Neural cell (in vitro differentiated cells): ENCODE results near the gene PREX1. TPM values are rescaled to one million over a fixed set of nuclear protein-coding genes. Genes with fewer than 3 reads are reported as not detected.

Source experiments
- H2AFZ ChIP-seq: fragments of 200-600, 300-800 bp; sonication (generic), shearing (Covaris generic); 2 replicates; pipeline ENCODE4 v1.6.0; 2014; ENCODE audit warnings: low read depth, mild to moderate bottlenecking, antibody characterized with exemption, low read length, moderate library complexity
- H3F3A ChIP-seq: fragments of 200-600 bp; shearing (Covaris generic); 2 replicates; pipeline ENCODE4 v1.6.1; 2016; ENCODE audit warnings: mild to moderate bottlenecking, moderate library complexity, mixed read lengths, antibody characterized with exemption, low read length; ENCODE audit not compliant: insufficient read depth, poor library complexity, severe bottlenecking
- H3K27ac ChIP-seq: fragments of 200-600, 300-800 bp; sonication (generic), shearing (Covaris generic); 2 replicates; pipeline ENCODE4 v1.5.1; 2014; ENCODE audit warnings: mild to moderate bottlenecking, low read length, moderate library complexity
- H3K27me3 ChIP-seq: fragments of 300-800, 200-600 bp; sonication (generic), shearing (Covaris generic); 2 replicates; pipeline ENCODE4 v1.6.0; 2014; ENCODE audit warnings: mild to moderate bottlenecking, low read depth, low read length, moderate library complexity; ENCODE audit not compliant: insufficient read depth
- H3K36me3 ChIP-seq: fragments of 300-800, 200-600 bp; sonication (generic), shearing (Covaris generic); 2 replicates; pipeline ENCODE4 v1.5.1; 2014; ENCODE audit warnings: mild to moderate bottlenecking, antibody characterized with exemption, low read length, moderate library complexity; ENCODE audit not compliant: insufficient read depth
- H3K4me2 ChIP-seq: fragments of 300-800, 200-600 bp; sonication (generic), shearing (Covaris generic); 2 replicates; pipeline ENCODE4 v1.6.0; 2014; ENCODE audit warnings: mild to moderate bottlenecking, low read length
- H3K4me3 ChIP-seq: fragments of 300-800, 200-600 bp; sonication (generic), shearing (Covaris generic); 2 replicates; pipeline ENCODE4 v1.5.1; 2014; ENCODE audit warnings: mild to moderate bottlenecking, low read length, moderate library complexity
- H3K79me2 ChIP-seq: fragments of 200-600 bp; shearing (Covaris generic); replicated peaks from 2 replicates; pipeline ENCODE4 v1.6.0; 2014; ENCODE audit warnings: mild to moderate bottlenecking, low read length, moderate library complexity; ENCODE audit not compliant: insufficient read depth
- H3K9ac ChIP-seq: fragments of 300-800, 200-600 bp; sonication (generic), shearing (Covaris generic); 2 replicates; pipeline ENCODE4 v1.6.1; 2016; ENCODE audit warnings: mild to moderate bottlenecking, low read length, mixed read lengths
- H3K9me2 ChIP-seq: fragments of 200-600 bp; shearing (Covaris generic); 2 replicates; pipeline ENCODE4 v1.6.1; 2016; ENCODE audit warnings: mild to moderate bottlenecking, low read length, mixed read lengths; ENCODE audit not compliant: insufficient read depth
- H3K9me3 ChIP-seq: fragments of 200-600, 300-800 bp; sonication (generic), shearing (Covaris generic); 2 replicates; pipeline ENCODE4 v1.6.1; 2016; ENCODE audit warnings: mild to moderate bottlenecking, mixed run types, low read length, moderate library complexity, mixed read lengths
- H4K20me1 ChIP-seq: fragments of 200-600 bp; shearing (Covaris generic); 2 replicates; pipeline ENCODE4 v1.6.1; 2016; ENCODE audit warnings: mild to moderate bottlenecking, mixed run types; ENCODE audit not compliant: insufficient read depth
- EP300 ChIP-seq: fragments of 450-650 bp; conservative IDR thresholded peaks from 2 replicates; pipeline ENCODE4 v1.6.1; 2014; ENCODE audit warnings: antibody characterized with exemption, mild to moderate bottlenecking, moderate library complexity; ENCODE audit not compliant: poor library complexity, severe bottlenecking
- EZH2 ChIP-seq: fragments of 200-600, 300-800 bp; shearing (Covaris generic), sonication (generic); IDR thresholded peaks from 2 replicates; pipeline ENCODE4 v1.6.1; 2014; ENCODE audit warnings: antibody characterized with exemption, low read length, borderline replicate concordance, mild to moderate bottlenecking; ENCODE audit not compliant: insufficient read depth, poor library complexity, severe bottlenecking
- MXI1 ChIP-seq: fragments of 450-650 bp; conservative IDR thresholded peaks from 2 replicates; pipeline ENCODE4 v1.6.1; 2014; ENCODE audit warnings: antibody characterized with exemption, mild to moderate bottlenecking; ENCODE audit not compliant: poor library complexity, severe bottlenecking
- POLR2AphosphoS5 ChIP-seq: IDR thresholded peaks from 2 replicates; pipeline ENCODE4 v1.6.1; 2012
- RAD21 ChIP-seq: fragments of 450-650 bp; conservative IDR thresholded peaks from 2 replicates; pipeline ENCODE4 v1.6.1; 2014; ENCODE audit warnings: antibody characterized with exemption, mild to moderate bottlenecking, moderate library complexity
- SMC3 ChIP-seq: fragments of 450-650 bp; conservative IDR thresholded peaks from 2 replicates; pipeline ENCODE4 v1.6.1; 2014; ENCODE audit warnings: antibody characterized with exemption, mild to moderate bottlenecking, moderate library complexity; ENCODE audit not compliant: poor library complexity
- TAF1 ChIP-seq: IDR thresholded peaks from 2 replicates; pipeline ENCODE4 v1.6.1; 2012; ENCODE audit warnings: low read depth
- polyA plus RNA-seq: library from polyadenylated mRNA; depleted of rRNA; stranded (reverse); fragments of >200 nt; gene quantifications from 2 replicates; pipeline ENCODE4 v1.2.3, GENCODE V29; 2014
- TF ChIP-seq, protein P1 (sequence below): fragments of 450-650 bp; IDR thresholded peaks from 2 replicates; pipeline ENCODE4 v1.5.1; 2014; ENCODE audit warnings: antibody characterized with exemption, mild to moderate bottlenecking, moderate library complexity; ENCODE audit not compliant: poor library complexity, severe bottlenecking
- TF ChIP-seq, protein P2 (sequence below): IDR thresholded peaks from 2 replicates; pipeline ENCODE4 v1.6.1; 2012; ENCODE audit warnings: borderline replicate concordance

Gene PREX1
- polyA plus RNA-seq, 1 donor from 2014 or later, result 0.06 TPM

DNA sequence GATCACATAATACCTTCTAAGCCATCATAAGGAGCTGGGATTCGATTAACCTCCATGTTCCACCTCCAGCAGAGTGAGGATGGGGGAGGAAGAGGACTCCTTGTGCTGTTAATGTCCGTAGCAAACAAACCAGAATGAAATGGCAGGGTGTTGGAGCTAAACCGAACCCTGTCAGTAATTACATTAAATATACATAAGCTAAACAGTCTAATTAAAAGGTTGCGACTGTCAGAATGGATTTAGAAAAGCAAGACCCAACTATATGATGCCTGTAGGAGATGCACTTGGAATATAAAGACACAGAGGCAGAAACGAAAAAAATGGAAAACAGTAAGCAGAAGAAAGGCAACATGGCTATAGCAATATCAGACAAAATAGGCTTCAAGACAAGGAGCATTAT lies 13.2 kb downstream of the PREX1 start:
- no peaks in the 10 kb centered on the region for H3K36me3 ChIP-seq
- H3K27ac ChIP-seq, result no peak overlapping the region
- no peak overlapping the region for H3K4me2 ChIP-seq
- H2AFZ ChIP-seq, result no peak overlapping the region
- no peak overlapping the region for H3K4me3 ChIP-seq
- no peaks in the 10 kb centered on the region for H3K27me3 ChIP-seq
- no peak overlapping the region for H3K9ac ChIP-seq
- no peaks in the 10 kb centered on the region for H3K9me2 ChIP-seq
- no peaks in the 10 kb centered on the region for H3K79me2 ChIP-seq
- no peaks in the 10 kb centered on the region for H4K20me1 ChIP-seq
- H3K9me3 ChIP-seq, result no peaks in the 10 kb centered on the region
- TF ChIP-seq, protein P1, sequence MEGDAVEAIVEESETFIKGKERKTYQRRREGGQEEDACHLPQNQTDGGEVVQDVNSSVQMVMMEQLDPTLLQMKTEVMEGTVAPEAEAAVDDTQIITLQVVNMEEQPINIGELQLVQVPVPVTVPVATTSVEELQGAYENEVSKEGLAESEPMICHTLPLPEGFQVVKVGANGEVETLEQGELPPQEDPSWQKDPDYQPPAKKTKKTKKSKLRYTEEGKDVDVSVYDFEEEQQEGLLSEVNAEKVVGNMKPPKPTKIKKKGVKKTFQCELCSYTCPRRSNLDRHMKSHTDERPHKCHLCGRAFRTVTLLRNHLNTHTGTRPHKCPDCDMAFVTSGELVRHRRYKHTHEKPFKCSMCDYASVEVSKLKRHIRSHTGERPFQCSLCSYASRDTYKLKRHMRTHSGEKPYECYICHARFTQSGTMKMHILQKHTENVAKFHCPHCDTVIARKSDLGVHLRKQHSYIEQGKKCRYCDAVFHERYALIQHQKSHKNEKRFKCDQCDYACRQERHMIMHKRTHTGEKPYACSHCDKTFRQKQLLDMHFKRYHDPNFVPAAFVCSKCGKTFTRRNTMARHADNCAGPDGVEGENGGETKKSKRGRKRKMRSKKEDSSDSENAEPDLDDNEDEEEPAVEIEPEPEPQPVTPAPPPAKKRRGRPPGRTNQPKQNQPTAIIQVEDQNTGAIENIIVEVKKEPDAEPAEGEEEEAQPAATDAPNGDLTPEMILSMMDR, result no peak
- TF ChIP-seq SMC3 (no peak), POLR2AphosphoS5 (no peak), EP300 (no peak), TAF1 (no peak), MXI1 (no peak), EZH2 (no peak)
- no peaks in the 10 kb centered on the region for H3F3A ChIP-seq

DNA sequence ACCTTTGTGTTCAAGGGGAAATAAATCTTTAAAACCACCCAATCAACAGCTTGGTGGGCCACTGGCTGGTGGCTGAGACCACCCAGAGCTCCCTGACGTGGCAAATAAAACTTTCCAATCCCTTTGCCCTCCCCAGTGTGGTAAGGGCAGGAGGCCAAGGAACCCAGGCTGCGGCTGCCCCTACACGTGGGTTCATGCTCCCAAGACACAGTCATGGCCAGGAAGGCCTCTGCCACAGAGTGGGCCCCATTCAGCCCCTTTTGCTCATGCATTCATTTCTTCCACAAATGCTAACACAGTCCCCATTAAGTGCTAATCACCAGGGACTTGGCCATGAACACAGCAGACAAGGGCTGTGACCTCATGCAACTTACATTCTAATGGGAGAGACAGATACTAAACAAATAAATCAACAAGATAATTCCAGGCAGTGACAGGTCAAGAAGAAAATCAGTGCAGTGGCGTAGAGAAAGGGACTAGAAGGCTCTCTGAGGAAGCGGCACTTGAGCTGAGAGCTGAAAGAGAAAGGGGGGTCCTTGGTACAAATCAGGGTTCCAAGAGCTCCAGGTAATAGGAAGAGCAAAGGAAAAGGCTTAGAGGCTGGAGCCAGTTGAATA lies 13.8 kb downstream of the PREX1 start:
- H3K36me3 ChIP-seq, result no peaks in the 10 kb centered on the region
- H4K20me1 ChIP-seq, result no peaks in the 10 kb centered on the region
- no peaks in the 10 kb centered on the region for H3K9me3 ChIP-seq
- no peak overlapping the region for H3K4me3 ChIP-seq
- H3K9ac ChIP-seq, result no peak overlapping the region
- H3K27me3 ChIP-seq, result no peaks in the 10 kb centered on the region
- no peak overlapping the region for H3K27ac ChIP-seq
- H3F3A ChIP-seq, result no peaks in the 10 kb centered on the region
- TF ChIP-seq POLR2AphosphoS5 (no peak), RAD21 (no peak), MXI1 (no peak), SMC3 (no peak), EZH2 (no peak), EP300 (no peak), TAF1 (no peak)
- TF ChIP-seq, protein P1, result no peak
- TF ChIP-seq, protein P2, sequence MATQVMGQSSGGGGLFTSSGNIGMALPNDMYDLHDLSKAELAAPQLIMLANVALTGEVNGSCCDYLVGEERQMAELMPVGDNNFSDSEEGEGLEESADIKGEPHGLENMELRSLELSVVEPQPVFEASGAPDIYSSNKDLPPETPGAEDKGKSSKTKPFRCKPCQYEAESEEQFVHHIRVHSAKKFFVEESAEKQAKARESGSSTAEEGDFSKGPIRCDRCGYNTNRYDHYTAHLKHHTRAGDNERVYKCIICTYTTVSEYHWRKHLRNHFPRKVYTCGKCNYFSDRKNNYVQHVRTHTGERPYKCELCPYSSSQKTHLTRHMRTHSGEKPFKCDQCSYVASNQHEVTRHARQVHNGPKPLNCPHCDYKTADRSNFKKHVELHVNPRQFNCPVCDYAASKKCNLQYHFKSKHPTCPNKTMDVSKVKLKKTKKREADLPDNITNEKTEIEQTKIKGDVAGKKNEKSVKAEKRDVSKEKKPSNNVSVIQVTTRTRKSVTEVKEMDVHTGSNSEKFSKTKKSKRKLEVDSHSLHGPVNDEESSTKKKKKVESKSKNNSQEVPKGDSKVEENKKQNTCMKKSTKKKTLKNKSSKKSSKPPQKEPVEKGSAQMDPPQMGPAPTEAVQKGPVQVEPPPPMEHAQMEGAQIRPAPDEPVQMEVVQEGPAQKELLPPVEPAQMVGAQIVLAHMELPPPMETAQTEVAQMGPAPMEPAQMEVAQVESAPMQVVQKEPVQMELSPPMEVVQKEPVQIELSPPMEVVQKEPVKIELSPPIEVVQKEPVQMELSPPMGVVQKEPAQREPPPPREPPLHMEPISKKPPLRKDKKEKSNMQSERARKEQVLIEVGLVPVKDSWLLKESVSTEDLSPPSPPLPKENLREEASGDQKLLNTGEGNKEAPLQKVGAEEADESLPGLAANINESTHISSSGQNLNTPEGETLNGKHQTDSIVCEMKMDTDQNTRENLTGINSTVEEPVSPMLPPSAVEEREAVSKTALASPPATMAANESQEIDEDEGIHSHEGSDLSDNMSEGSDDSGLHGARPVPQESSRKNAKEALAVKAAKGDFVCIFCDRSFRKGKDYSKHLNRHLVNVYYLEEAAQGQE, result no peak
- H3K79me2 ChIP-seq, result no peaks in the 10 kb centered on the region
- no peak overlapping the region for H2AFZ ChIP-seq
- H3K4me2 ChIP-seq, result no peak overlapping the region
- H3K9me2 ChIP-seq, result no peaks in the 10 kb centered on the region
